ENCODE results near the gene PKP1.

The PKP1 gene

GRCh38 chr1:201317551-201317950, 34.2 kb downstream of the PKP1 start:
- H3K4me3 ChIP-seq (ENCODE audit: low read depth, low read length) = no peak overlapping the region
- in situ Hi-C loops (cut with HindIII; ENCODE audit: low sequenced_read_pairs) = no loop called here
- no peak for TF ChIP-seq CTCF (IDR thresholded peaks at IDR 0.05; ENCODE audit: low read depth, low read length)
- DNase-seq (ENCODE audit: low read depth, low spot score) = no peak

- no peak overlapping the region for H3K4me3 ChIP-seq (ENCODE audit: low read depth, low read length)
- DNase-seq (ENCODE audit: low read depth, low spot score) = no peak
- in situ Hi-C loops (cut with HindIII; ENCODE audit: low sequenced_read_pairs) = no loop called here
- no peak for TF ChIP-seq CTCF (IDR thresholded peaks at IDR 0.05; ENCODE audit: low read depth, low read length)
Observed at GRCh38 chr1:201318504-201319340, 35.4 kb downstream of the PKP1 start.

- in situ Hi-C loops (cut with HindIII; ENCODE audit: low sequenced_read_pairs) = no loop called here
- TF ChIP-seq CTCF (IDR thresholded peaks at IDR 0.05; ENCODE audit: low read depth, low read length) = no peak
- H3K4me3 ChIP-seq (ENCODE audit: low read depth, low read length) = no peak overlapping the region
- no peak for DNase-seq (ENCODE audit: low read depth, low spot score)
Observed at GRCh38 chr1:201319631-201320030, 36.3 kb downstream of the PKP1 start.

GRCh38 chr1:201320168-201320788, 37.0 kb downstream of the PKP1 start:
- TF ChIP-seq CTCF (IDR thresholded peaks at IDR 0.05; ENCODE audit: low read depth, low read length) = no peak
- in situ Hi-C loops (cut with HindIII; ENCODE audit: low sequenced_read_pairs) = no loop called here

GRCh38 chr1:201321826-201322390, 38.6 kb downstream of the PKP1 start:
- TF ChIP-seq CTCF (IDR thresholded peaks at IDR 0.05; ENCODE audit: low read depth, low read length) = no peak
- H3K4me3 ChIP-seq (ENCODE audit: low read depth, low read length) = no peak overlapping the region
- in situ Hi-C loops (cut with HindIII; ENCODE audit: low sequenced_read_pairs) = no loop called here
- no peak for DNase-seq (ENCODE audit: low read depth, low spot score)

More at GRCh38 chr1:201320168-201320788, 37.0 kb downstream of the PKP1 start:
- H3K4me3 ChIP-seq (ENCODE audit: low read depth, low read length) = no peak overlapping the region
- DNase-seq (ENCODE audit: low read depth, low spot score) = no peak

- no peak overlapping the region for H3K4me3 ChIP-seq (ENCODE audit: low read depth, low read length)
- DNase-seq (ENCODE audit: low read depth, low spot score) = no peak
- TF ChIP-seq CTCF (IDR thresholded peaks at IDR 0.05; ENCODE audit: low read depth, low read length) = no peak
- in situ Hi-C loops (cut with HindIII; ENCODE audit: low sequenced_read_pairs) = no loop called here
Observed at GRCh38 chr1:201322653-201323510, 39.6 kb downstream of the PKP1 start.
